Measurements from ENCODE around the gene KLF11.
A peak's percentile ranks its signal among the peaks of the same experiment; 100 is the strongest.

Gene KLF11

DNA sequence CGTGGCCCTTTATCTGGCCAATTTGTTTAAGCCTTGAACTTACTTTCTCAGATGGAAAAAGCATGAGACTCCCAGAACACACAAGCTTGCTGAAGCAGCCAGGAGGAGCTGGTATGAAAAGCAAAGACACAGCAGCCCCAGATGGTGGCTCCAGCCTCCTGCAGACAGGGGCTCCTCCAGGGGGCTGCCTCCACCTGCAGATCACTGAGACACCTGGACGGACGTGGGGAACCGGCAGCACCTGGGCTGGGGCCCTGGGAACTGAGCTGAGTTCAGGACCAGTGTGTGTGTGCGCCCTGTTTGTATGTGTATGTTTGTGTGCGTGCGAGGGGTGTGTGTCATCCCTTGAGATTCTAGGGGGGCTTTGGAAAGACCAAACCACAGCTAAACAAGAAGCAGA, 28.2 kb downstream of the KLF11 start:
- DNase-seq (ENCODE audit: extremely low read depth, insufficient read length): no peak

DNA sequence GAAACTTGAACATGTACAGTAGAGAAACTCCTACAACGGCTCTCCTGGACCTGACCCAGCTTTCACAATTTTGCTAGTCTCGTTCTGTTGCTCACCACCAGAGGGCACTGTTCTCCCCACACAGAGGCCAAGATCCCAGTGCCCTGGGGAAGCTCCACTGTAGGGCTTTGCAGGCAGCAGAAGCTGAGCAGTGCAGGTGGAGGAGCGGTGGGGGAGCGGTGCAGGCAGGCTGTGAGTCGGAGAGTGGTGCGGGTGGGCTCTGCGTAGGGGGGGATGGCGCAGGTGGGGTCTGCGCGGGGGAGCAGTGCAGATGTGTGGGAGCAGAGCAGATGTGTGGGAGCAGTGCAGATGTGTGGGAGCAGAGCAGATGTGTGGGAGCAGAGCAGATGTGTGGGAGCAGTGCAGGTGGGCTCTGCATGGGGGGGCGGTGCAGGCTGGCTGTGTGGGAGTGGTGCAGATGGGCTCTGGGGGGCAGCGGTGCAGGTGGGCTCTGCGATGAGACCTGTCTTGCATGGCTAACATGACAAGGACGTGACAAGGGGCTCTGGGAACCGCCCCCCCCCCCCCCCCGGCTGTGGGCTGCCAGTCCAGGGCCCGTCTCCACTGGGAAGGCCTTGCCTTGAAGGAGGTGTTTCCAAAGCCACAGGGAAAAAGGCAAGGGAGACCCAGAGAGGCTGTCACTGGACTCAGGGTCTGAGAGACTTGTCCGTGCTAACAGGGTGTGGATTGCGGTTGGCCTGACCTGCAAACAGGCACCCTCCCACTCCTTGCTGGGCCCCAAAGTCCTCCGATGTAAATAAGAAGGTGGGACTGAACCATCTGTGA, 29.5 kb downstream of the KLF11 start:
- H3K36me3 ChIP-seq (ENCODE audit: control insufficient read depth, insufficient read depth, low read length): no peaks in the 10 kb centered on the region
- H3K4me3 ChIP-seq (replicated peaks; ENCODE audit: low read depth, low read length): no peak overlapping the region
- TF ChIP-seq, protein P1, sequence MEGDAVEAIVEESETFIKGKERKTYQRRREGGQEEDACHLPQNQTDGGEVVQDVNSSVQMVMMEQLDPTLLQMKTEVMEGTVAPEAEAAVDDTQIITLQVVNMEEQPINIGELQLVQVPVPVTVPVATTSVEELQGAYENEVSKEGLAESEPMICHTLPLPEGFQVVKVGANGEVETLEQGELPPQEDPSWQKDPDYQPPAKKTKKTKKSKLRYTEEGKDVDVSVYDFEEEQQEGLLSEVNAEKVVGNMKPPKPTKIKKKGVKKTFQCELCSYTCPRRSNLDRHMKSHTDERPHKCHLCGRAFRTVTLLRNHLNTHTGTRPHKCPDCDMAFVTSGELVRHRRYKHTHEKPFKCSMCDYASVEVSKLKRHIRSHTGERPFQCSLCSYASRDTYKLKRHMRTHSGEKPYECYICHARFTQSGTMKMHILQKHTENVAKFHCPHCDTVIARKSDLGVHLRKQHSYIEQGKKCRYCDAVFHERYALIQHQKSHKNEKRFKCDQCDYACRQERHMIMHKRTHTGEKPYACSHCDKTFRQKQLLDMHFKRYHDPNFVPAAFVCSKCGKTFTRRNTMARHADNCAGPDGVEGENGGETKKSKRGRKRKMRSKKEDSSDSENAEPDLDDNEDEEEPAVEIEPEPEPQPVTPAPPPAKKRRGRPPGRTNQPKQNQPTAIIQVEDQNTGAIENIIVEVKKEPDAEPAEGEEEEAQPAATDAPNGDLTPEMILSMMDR (IDR thresholded peaks at IDR 0.05; ENCODE audit: insufficient read depth, low read length, poor library complexity, severe bottlenecking): peak; percentile 83
- DNase-seq (ENCODE audit: extremely low read depth, insufficient read length): peak; percentile 57
- H3K27me3 ChIP-seq (replicated peaks; ENCODE audit: control insufficient read depth, insufficient read depth, low read length): no peaks in the 10 kb centered on the region

More for the DNA sequence above, 28.2 kb downstream of the KLF11 start:
- no peak overlapping the region for H3K4me3 ChIP-seq (replicated peaks; ENCODE audit: low read depth, low read length)
- H3K36me3 ChIP-seq (ENCODE audit: control insufficient read depth, insufficient read depth, low read length): no peaks in the 10 kb centered on the region
- no peaks in the 10 kb centered on the region for H3K27me3 ChIP-seq (replicated peaks; ENCODE audit: control insufficient read depth, insufficient read depth, low read length)
- TF ChIP-seq, protein P1 (IDR thresholded peaks at IDR 0.05; ENCODE audit: insufficient read depth, low read length, poor library complexity, severe bottlenecking): no peak

DNA sequence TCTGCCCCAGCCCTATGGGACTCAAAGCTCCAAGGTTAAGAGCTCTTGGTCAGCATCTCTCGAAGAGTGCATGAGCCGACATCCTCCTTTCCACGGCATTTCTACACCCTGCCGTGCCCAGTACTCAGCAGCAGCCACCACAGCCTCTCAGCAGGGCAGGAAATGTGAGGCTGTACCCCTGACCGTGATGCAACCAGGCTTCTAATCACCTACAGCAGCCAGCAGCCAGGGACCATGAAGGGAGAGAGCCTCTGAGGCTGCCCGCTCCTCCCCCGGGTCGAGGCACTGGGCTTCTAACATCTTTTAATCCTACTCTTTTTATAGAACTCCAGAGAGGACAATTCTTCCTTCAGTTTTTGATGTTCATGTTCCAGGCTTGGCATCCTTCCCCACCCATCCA, 30.4 kb downstream of the KLF11 start:
- H3K27me3 ChIP-seq (replicated peaks; ENCODE audit: control insufficient read depth, insufficient read depth, low read length): no peaks in the 10 kb centered on the region
- TF ChIP-seq, protein P1 (IDR thresholded peaks at IDR 0.05; ENCODE audit: insufficient read depth, low read length, poor library complexity, severe bottlenecking): no peak
- H3K36me3 ChIP-seq (ENCODE audit: control insufficient read depth, insufficient read depth, low read length): no peaks in the 10 kb centered on the region
- no peak for DNase-seq (ENCODE audit: extremely low read depth, insufficient read length)
- H3K4me3 ChIP-seq (replicated peaks; ENCODE audit: low read depth, low read length): no peak overlapping the region

DNA sequence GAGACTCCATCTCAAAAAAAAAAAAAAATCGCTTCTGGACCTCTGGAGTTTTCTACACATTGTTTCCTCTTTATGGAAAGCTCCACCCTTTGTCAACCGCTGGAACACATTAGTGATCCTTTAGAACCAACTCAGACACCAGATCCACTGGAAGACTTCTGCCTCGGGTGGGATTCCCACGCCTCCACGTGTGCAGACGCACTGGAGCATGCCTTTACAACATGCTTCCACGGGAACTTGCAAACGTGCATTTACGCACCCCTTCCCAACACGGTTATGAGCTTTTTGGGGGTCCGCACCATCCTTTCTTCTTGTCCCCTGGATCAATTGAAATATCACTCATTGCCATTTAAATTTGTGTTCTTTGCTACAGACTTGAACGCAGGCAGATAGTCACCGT, 31.8 kb downstream of the KLF11 start:
- H3K4me3 ChIP-seq (replicated peaks; ENCODE audit: low read depth, low read length): no peak overlapping the region
- H3K36me3 ChIP-seq (ENCODE audit: control insufficient read depth, insufficient read depth, low read length): no peaks in the 10 kb centered on the region
- TF ChIP-seq, protein P1 (IDR thresholded peaks at IDR 0.05; ENCODE audit: insufficient read depth, low read length, poor library complexity, severe bottlenecking): no peak
- H3K27me3 ChIP-seq (replicated peaks; ENCODE audit: control insufficient read depth, insufficient read depth, low read length): no peaks in the 10 kb centered on the region
- no peak for DNase-seq (ENCODE audit: extremely low read depth, insufficient read length)

DNA sequence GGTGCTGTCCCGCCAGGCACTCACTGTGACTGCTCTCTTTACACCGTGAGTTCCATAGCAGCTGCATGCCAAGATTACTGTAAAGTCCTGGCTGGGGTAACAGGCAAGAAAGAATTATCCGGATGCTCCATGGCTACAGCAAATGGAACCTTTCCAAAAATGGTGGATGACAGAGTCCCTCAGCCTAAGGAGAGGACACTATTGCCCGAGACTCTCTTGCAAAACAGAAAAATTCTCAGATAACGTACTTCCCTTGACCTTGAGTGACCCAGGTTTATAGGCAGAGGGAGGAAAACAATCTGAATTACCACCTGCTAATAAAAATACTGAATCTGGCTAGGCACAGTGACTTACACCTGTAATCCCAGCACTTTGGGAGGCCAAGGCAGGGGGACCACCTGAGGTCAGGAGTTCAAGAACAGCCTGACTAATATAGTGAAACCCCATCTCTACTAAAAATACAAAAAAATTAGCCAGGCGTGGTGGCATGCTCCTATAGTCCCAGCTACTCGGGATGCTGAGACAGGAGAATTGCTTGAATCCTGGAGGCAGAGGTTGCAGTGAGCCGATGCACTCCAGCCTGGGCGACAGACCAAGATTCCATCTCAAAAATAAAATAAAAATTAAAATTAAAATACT, 32.3 kb downstream of the KLF11 start:
- TF ChIP-seq, protein P1 (IDR thresholded peaks at IDR 0.05; ENCODE audit: insufficient read depth, low read length, poor library complexity, severe bottlenecking): no peak
- DNase-seq (ENCODE audit: extremely low read depth, insufficient read length): no peak
- H3K36me3 ChIP-seq (ENCODE audit: control insufficient read depth, insufficient read depth, low read length): no peaks in the 10 kb centered on the region
- H3K4me3 ChIP-seq (replicated peaks; ENCODE audit: low read depth, low read length): no peak overlapping the region
- no peaks in the 10 kb centered on the region for H3K27me3 ChIP-seq (replicated peaks; ENCODE audit: control insufficient read depth, insufficient read depth, low read length)

Data from GM06990 (cell line).